CD4-positive, alpha-beta memory T cell (primary cell): ENCODE results near the gene PIMREG. TPM values are rescaled to one million over a fixed set of nuclear protein-coding genes. Genes with fewer than 3 reads are reported as not detected.
A peak's percentile ranks its signal among the peaks of the same experiment; 100 is the strongest.

ENCODE experiments used
- CTCF ChIA-PET: fragments of 350-600 bp; sonication (Branson Sonifier 250); formaldehyde crosslinking; loops from one replicate; lab custom pipeline; 2021; ENCODE audit warnings: inconsistent platforms; ENCODE audit not compliant: partially characterized antibody; lab: Charles Lee
- POLR2A ChIA-PET: fragments of 350-600 bp; sonication (Branson Sonifier 250); formaldehyde crosslinking; loops from one replicate; lab custom pipeline; 2021; ENCODE audit not compliant: partially characterized antibody; lab: Charles Lee
- DNase-seq, 5 donors: peaks; one replicate each; pipeline versions ENCODE4 v3.0.0 to v3.0.0-alpha.2; 2020 to 2022; ENCODE audit warnings: mixed read lengths in 1 of 5
- H3K27ac ChIP-seq: one replicate; pipeline ENCODE4 v1.7.0; 2013; ENCODE audit warnings: low read depth, low read length
- H3K27me3 ChIP-seq: 2 replicates; pipeline ENCODE4 v1.7.0; 2013; ENCODE audit warnings: mild to moderate bottlenecking, low read length, moderate library complexity; ENCODE audit not compliant: insufficient read depth
- H3K36me3 ChIP-seq: 2 replicates; pipeline ENCODE4 v1.7.0; 2013; ENCODE audit warnings: mild to moderate bottlenecking, low read length, moderate library complexity; ENCODE audit not compliant: insufficient read depth
- H3K4me1 ChIP-seq: 2 replicates; pipeline ENCODE4 v1.7.0; 2013; ENCODE audit warnings: mild to moderate bottlenecking, low read length, moderate library complexity; ENCODE audit not compliant: insufficient read depth
- H3K4me3 ChIP-seq, 2 donors: one replicate each; pipeline ENCODE4 v1.7.0; 2013; ENCODE audit warnings: low read length in 2 of 2, mild to moderate bottlenecking in 1 of 2
- H3K9me3 ChIP-seq, 2 donors: one replicate each; pipeline ENCODE4 v1.7.0; 2013; ENCODE audit warnings: low read length in 2 of 2, control low read depth in 1 of 2; ENCODE audit not compliant: control insufficient read depth in 1 of 2
- H3K27ac Mint-ChIP-seq, 7 donors: one replicate each; pipeline ENCODE4 v1.8.0; 2020 to 2021; ENCODE audit warnings: mixed read lengths in 7 of 7, mild to moderate bottlenecking in 6 of 7, inconsistent platforms in 3 of 7, moderate library complexity in 3 of 7
- H3K27me3 Mint-ChIP-seq, 2 donors: one replicate each; pipeline ENCODE4 v1.8.0; 2020 to 2021; ENCODE audit warnings: mixed read lengths in 2 of 2
- H3K36me3 Mint-ChIP-seq, 2 donors: one replicate each; pipeline ENCODE4 v1.8.0; 2020 to 2021; ENCODE audit warnings: mixed read lengths in 2 of 2, inconsistent platforms in 1 of 2, mild to moderate bottlenecking in 1 of 2
- H3K4me1 Mint-ChIP-seq, 4 donors: one replicate each; pipeline ENCODE4 v1.8.0; 2020 to 2021; ENCODE audit warnings: mixed read lengths in 4 of 4, mild to moderate bottlenecking in 1 of 4
- H3K4me3 Mint-ChIP-seq, 8 donors: one replicate each; pipeline ENCODE4 v1.8.0; 2020 to 2021; ENCODE audit warnings: mixed read lengths in 8 of 8, mild to moderate bottlenecking in 7 of 8, moderate library complexity in 6 of 8, inconsistent platforms in 3 of 8
- H3K9me3 Mint-ChIP-seq, 8 donors: one replicate each; pipeline ENCODE4 v1.8.0; 2020 to 2021; ENCODE audit warnings: mixed read lengths in 8 of 8, mild to moderate bottlenecking in 5 of 8, inconsistent platforms in 3 of 8, moderate library complexity in 1 of 8
- intact Hi-C: fragments of 100-400 bp; cut with micrococcal nuclease; formaldehyde crosslinking; loops from one replicate; pipeline ENCODE4 v1.15.1; 2023
- polyA plus RNA-seq, 2 donors: library from polyadenylated mRNA; unstranded; fragments of 300-500 nt; fragmentation: Illumina TruSeq; gene quantifications; one replicate each; pipeline ENCODE4 v1.2.3, GENCODE V29; 2021
- total RNA-seq, 2 experiments: library from RNA; stranded (reverse); gene quantifications; one replicate each; pipeline ENCODE4 v1.2.3, GENCODE V29; 2021

Gene PIMREG
- total and polyA plus RNA-seq, 4 experiments from 2014 or later: not detected

GRCh38 chr17:6461246-6461645, 17.0 kb downstream of the PIMREG start:
- intact Hi-C loops: no loop called here
- Mint-ChIP-seq H3K27ac (no peak overlapping the region), H3K4me1 (peaks cover 5 to 14% (median 7%) of the 10 kb centered on the region in 4 donors), H3K27me3 (peaks cover 0 to 3% of the 10 kb centered on the region in 2 donors), H3K36me3 (no peaks in the 10 kb centered on the region), H3K9me3 (no peaks in the 10 kb centered on the region), H3K4me3 (no peak overlapping the region)
- POLR2A ChIA-PET: no interaction called here
- CTCF ChIA-PET: interaction anchor here (2.5 kb wide), 1 partner anchor 11 kb away, joined by 17 read pairs; no protein-coding TSS in a partner anchor
- Histone ChIP-seq H3K4me3 (no peak overlapping the region), H3K27me3 (no peaks in the 10 kb centered on the region), H3K27ac (no peak overlapping the region), H3K36me3 (no peaks in the 10 kb centered on the region), H3K9me3 (no peaks in the 10 kb centered on the region), H3K4me1 (no peaks in the 10 kb centered on the region)
- no peak for DNase-seq

GRCh38 chr17:6461792-6462524, 17.7 kb downstream of the PIMREG start:
- no peaks in the 10 kb centered on the region for H3K4me1 ChIP-seq
- H3K36me3 ChIP-seq: no peaks in the 10 kb centered on the region
- ChIA-PET CTCF (interaction anchor here (2.5 kb wide), 1 partner anchor 11 kb away, joined by 17 read pairs; no protein-coding TSS in a partner anchor), POLR2A (no interaction called here)
- H3K27ac ChIP-seq: no peak overlapping the region
- Mint-ChIP-seq H3K4me3 (no peak overlapping the region), H3K36me3 (no peaks in the 10 kb centered on the region), H3K9me3 (no peaks in the 10 kb centered on the region), H3K27me3 (peaks cover 0 to 3% of the 10 kb centered on the region in 2 donors), H3K27ac (peak overlapping the region in 2 of 7 donors; percentile 37 to 53), H3K4me1 (peaks cover 2 to 8% (median 3%) of the 10 kb centered on the region in 4 donors)
- intact Hi-C loops: no loop called here
- no peaks in the 10 kb centered on the region for H3K9me3 ChIP-seq
- no peak overlapping the region for H3K4me3 ChIP-seq
- no peak for DNase-seq
- no peaks in the 10 kb centered on the region for H3K27me3 ChIP-seq

- Mint-ChIP-seq H3K4me3 (no peak overlapping the region), H3K36me3 (no peaks in the 10 kb centered on the region), H3K4me1 (peaks cover 0 to 5% (median 2%) of the 10 kb centered on the region in 4 donors), H3K9me3 (no peaks in the 10 kb centered on the region), H3K27me3 (peaks cover 0 to 3% of the 10 kb centered on the region in 2 donors), H3K27ac (no peak overlapping the region)
- no peaks in the 10 kb centered on the region for H3K9me3 ChIP-seq
- ChIA-PET CTCF (interaction anchor here (2.5 kb wide), 1 partner anchor 10 kb away, joined by 17 read pairs; no protein-coding TSS in a partner anchor), POLR2A (no interaction called here)
- no peak overlapping the region for H3K27ac ChIP-seq
- H3K4me3 ChIP-seq: no peak overlapping the region
- DNase-seq: no peak
- H3K4me1 ChIP-seq: no peaks in the 10 kb centered on the region
- intact Hi-C loops: no loop called here
- H3K36me3 ChIP-seq: no peaks in the 10 kb centered on the region
- no peaks in the 10 kb centered on the region for H3K27me3 ChIP-seq
Observed at GRCh38 chr17:6462692-6463091, 18.4 kb downstream of the PIMREG start.

GRCh38 chr17:6463616-6464445, 19.6 kb downstream of the PIMREG start:
- no peak overlapping the region for H3K27ac Mint-ChIP-seq
- H3K4me3 Mint-ChIP-seq: no peak overlapping the region
- H3K4me1 Mint-ChIP-seq: peaks cover 0 to 5% (median 2%) of the 10 kb centered on the region in 4 donors

GRCh38 chr17:6464446-6465041, 20.3 kb downstream of the PIMREG start:
- intact Hi-C loops: no loop called here
- DNase-seq: no peak
- CTCF ChIA-PET: no interaction called here
- H3K9me3 Mint-ChIP-seq: no peaks in the 10 kb centered on the region
- Histone ChIP-seq H3K9me3 (no peaks in the 10 kb centered on the region), H3K27ac (no peak overlapping the region), H3K36me3 (no peaks in the 10 kb centered on the region), H3K27me3 (no peaks in the 10 kb centered on the region), H3K4me1 (no peaks in the 10 kb centered on the region), H3K4me3 (no peak overlapping the region)
- no peak overlapping the region for H3K4me3 Mint-ChIP-seq
- peaks cover 2 to 3% of the 10 kb centered on the region in 2 donors for H3K27me3 Mint-ChIP-seq
- H3K4me1 Mint-ChIP-seq: peaks cover 0 to 5% (median 2%) of the 10 kb centered on the region in 4 donors
- no peaks in the 10 kb centered on the region for H3K36me3 Mint-ChIP-seq
- POLR2A ChIA-PET: no interaction called here
- no peak overlapping the region for H3K27ac Mint-ChIP-seq

More at GRCh38 chr17:6463616-6464445, 19.6 kb downstream of the PIMREG start:
- Histone ChIP-seq H3K4me3 (no peak overlapping the region), H3K9me3 (no peaks in the 10 kb centered on the region), H3K4me1 (no peaks in the 10 kb centered on the region), H3K27ac (no peak overlapping the region), H3K36me3 (no peaks in the 10 kb centered on the region), H3K27me3 (no peaks in the 10 kb centered on the region)
- intact Hi-C loops: no loop called here
- Mint-ChIP-seq H3K36me3 (no peaks in the 10 kb centered on the region), H3K27me3 (peaks cover 0 to 3% of the 10 kb centered on the region in 2 donors), H3K9me3 (no peaks in the 10 kb centered on the region)
- DNase-seq: no peak
- ChIA-PET CTCF (interaction anchor here (2.5 kb wide), 1 partner anchor 9 kb away, joined by 17 read pairs; no protein-coding TSS in a partner anchor), POLR2A (no interaction called here)

- ChIA-PET CTCF (no interaction called here), POLR2A (no interaction called here)
- H3K9me3 ChIP-seq: no peaks in the 10 kb centered on the region
- no peaks in the 10 kb centered on the region for H3K27me3 ChIP-seq
- H3K27ac ChIP-seq: no peak overlapping the region
- no peak overlapping the region for H3K4me3 ChIP-seq
- Mint-ChIP-seq H3K4me3 (no peak overlapping the region), H3K27ac (peak overlapping the region in 1 of 7 donors; percentile 34), H3K4me1 (peaks cover 0 to 5% (median 2%) of the 10 kb centered on the region in 4 donors), H3K9me3 (no peaks in the 10 kb centered on the region), H3K36me3 (no peaks in the 10 kb centered on the region), H3K27me3 (peaks cover 3% of the 10 kb centered on the region in 2 donors)
- H3K4me1 ChIP-seq: no peaks in the 10 kb centered on the region
- H3K36me3 ChIP-seq: no peaks in the 10 kb centered on the region
- intact Hi-C loops: no loop called here
- DNase-seq: no peak
Observed at GRCh38 chr17:6465206-6466003, 21.1 kb downstream of the PIMREG start.
